ENCODE data around the gene ESR2. TPM values are rescaled to one million over a fixed set of nuclear protein-coding genes. Genes with fewer than 3 reads are reported as not detected.

ESR2 gene
- total RNA-seq, 2 experiments from 2014 or later = 0.16 TPM; not detected in 1

- CTCF ChIA-PET = interaction anchor here (1.1 to 2.6 kb wide), 3 partner anchors 90 to 100 kb away, joined by 3 to 11 read pairs (median 7); partner anchors contain the start of gene ESR2
- Mint-ChIP-seq H3K27me3 (ENCODE audit: low read depth) (no peaks in the 10 kb centered on the region), H3K27ac (no peak overlapping the region), H3K4me3 (no peak overlapping the region), H3K4me1 (ENCODE audit: low read depth) (peaks cover 1% of the 10 kb centered on the region), H3K9me3 (ENCODE audit: insufficient read depth) (no peaks in the 10 kb centered on the region), H3K36me3 (ENCODE audit: low read depth) (peaks cover 38% of the 10 kb centered on the region)
- POLR2A ChIA-PET = interaction anchor here (1.0 kb wide), 1 partner anchor 32 kb away, joined by 3 read pairs; no protein-coding TSS in a partner anchor
- no peak for DNase-seq
- no peak for ATAC-seq
Measured at GRCh38 chr14:64203366-64204006, 90.7 kb downstream of the ESR2 start.

- H3K36me3 Mint-ChIP-seq (ENCODE audit: low read depth) = peaks cover 32% of the 10 kb centered on the region
- H3K27me3 Mint-ChIP-seq (ENCODE audit: low read depth) = no peaks in the 10 kb centered on the region
- H3K9me3 Mint-ChIP-seq (ENCODE audit: insufficient read depth) = no peaks in the 10 kb centered on the region
- DNase-seq (no peak), ATAC-seq (no peak)
- peaks cover 1% of the 10 kb centered on the region for H3K4me1 Mint-ChIP-seq (ENCODE audit: low read depth)
- H3K4me3 Mint-ChIP-seq = no peak overlapping the region
- CTCF ChIA-PET = interaction anchor here (1.1 to 2.6 kb wide), 3 partner anchors 91 to 101 kb away, joined by 3 to 11 read pairs (median 7); partner anchors contain the start of gene ESR2
- H3K27ac Mint-ChIP-seq = no peak overlapping the region
- POLR2A ChIA-PET = no interaction called here
Measured at GRCh38 chr14:64202716-64203115, 91.5 kb downstream of the ESR2 start.

- Mint-ChIP-seq H3K36me3 (ENCODE audit: low read depth) (peaks cover 36% of the 10 kb centered on the region), H3K9me3 (ENCODE audit: insufficient read depth) (no peaks in the 10 kb centered on the region), H3K27ac (no peak overlapping the region), H3K4me3 (no peak overlapping the region), H3K4me1 (ENCODE audit: low read depth) (peaks cover 1% of the 10 kb centered on the region), H3K27me3 (ENCODE audit: low read depth) (no peaks in the 10 kb centered on the region)
- ChIA-PET POLR2A (interaction anchor here (0.6 kb wide), 1 partner anchor 630 kb away, joined by 3 read pairs; no protein-coding TSS in a partner anchor), CTCF (interaction anchor here (1.4 to 2.6 kb wide), 2 partner anchors 93 to 101 kb away, joined by 7 to 11 read pairs; partner anchors contain the start of gene ESR2)
- ATAC-seq (no peak), DNase-seq (no peak)
Measured at GRCh38 chr14:64201921-64202545, 92.1 kb downstream of the ESR2 start.

GRCh38 chr14:64201296-64201695, 92.9 kb downstream of the ESR2 start:
- ATAC-seq (no peak), DNase-seq (no peak)
- ChIA-PET CTCF (interaction anchor here (2.6 kb wide), 1 partner anchor 102 kb away, joined by 11 read pairs; no protein-coding TSS in a partner anchor), POLR2A (no interaction called here)
- H3K9me3 Mint-ChIP-seq (ENCODE audit: insufficient read depth) = no peaks in the 10 kb centered on the region
- peaks cover 2% of the 10 kb centered on the region for H3K4me1 Mint-ChIP-seq (ENCODE audit: low read depth)
- no peaks in the 10 kb centered on the region for H3K27me3 Mint-ChIP-seq (ENCODE audit: low read depth)
- no peak overlapping the region for H3K27ac Mint-ChIP-seq
- H3K36me3 Mint-ChIP-seq (ENCODE audit: low read depth) = peaks cover 36% of the 10 kb centered on the region
- H3K4me3 Mint-ChIP-seq = no peak overlapping the region

GRCh38 chr14:64200170-64200569, 94.0 kb downstream of the ESR2 start:
- peaks cover 5% of the 10 kb centered on the region for H3K4me1 Mint-ChIP-seq (ENCODE audit: low read depth)
- peaks cover 35% of the 10 kb centered on the region for H3K36me3 Mint-ChIP-seq (ENCODE audit: low read depth)
- H3K9me3 Mint-ChIP-seq (ENCODE audit: insufficient read depth) = no peaks in the 10 kb centered on the region
- H3K4me3 Mint-ChIP-seq = no peak overlapping the region
- DNase-seq (no peak), ATAC-seq (no peak)
- ChIA-PET POLR2A (interaction anchor here (0.6 to 0.8 kb wide), 2 partner anchors 9 to 91 kb away, joined by 3 to 4 read pairs; no protein-coding TSS in a partner anchor), CTCF (no interaction called here)
- H3K27ac Mint-ChIP-seq = no peak overlapping the region
- no peaks in the 10 kb centered on the region for H3K27me3 Mint-ChIP-seq (ENCODE audit: low read depth)

GRCh38 chr14:64198486-64198885, 95.7 kb downstream of the ESR2 start:
- Mint-ChIP-seq H3K9me3 (ENCODE audit: insufficient read depth) (no peaks in the 10 kb centered on the region), H3K4me3 (no peak overlapping the region), H3K36me3 (ENCODE audit: low read depth) (peaks cover 38% of the 10 kb centered on the region), H3K27me3 (ENCODE audit: low read depth) (no peaks in the 10 kb centered on the region), H3K4me1 (ENCODE audit: low read depth) (peaks cover 18% of the 10 kb centered on the region), H3K27ac (no peak overlapping the region)
- no peak for ATAC-seq
- POLR2A ChIA-PET = no interaction called here
- CTCF ChIA-PET = interaction anchor here (1.6 kb wide), 1 partner anchor 11 kb away, joined by 5 read pairs; no protein-coding TSS in a partner anchor
- DNase-seq = no peak

- DNase-seq (no peak), ATAC-seq (no peak)
- Mint-ChIP-seq H3K4me3 (no peak overlapping the region), H3K36me3 (ENCODE audit: low read depth) (peaks cover 38% of the 10 kb centered on the region), H3K27ac (no peak overlapping the region), H3K9me3 (ENCODE audit: insufficient read depth) (no peaks in the 10 kb centered on the region), H3K4me1 (ENCODE audit: low read depth) (peaks cover 18% of the 10 kb centered on the region), H3K27me3 (ENCODE audit: low read depth) (no peaks in the 10 kb centered on the region)
- ChIA-PET CTCF (no interaction called here), POLR2A (no interaction called here)
Measured at GRCh38 chr14:64197996-64198395, 96.2 kb downstream of the ESR2 start.

GRCh38 chr14:64196814-64197411, 97.3 kb downstream of the ESR2 start:
- ATAC-seq = no peak
- CTCF ChIA-PET = no interaction called here
- H3K36me3 Mint-ChIP-seq (ENCODE audit: low read depth) = peaks cover 43% of the 10 kb centered on the region
- H3K27me3 Mint-ChIP-seq (ENCODE audit: low read depth) = no peaks in the 10 kb centered on the region
- H3K27ac Mint-ChIP-seq = no peak overlapping the region
- POLR2A ChIA-PET = no interaction called here
- no peak overlapping the region for H3K4me3 Mint-ChIP-seq
- no peaks in the 10 kb centered on the region for H3K9me3 Mint-ChIP-seq (ENCODE audit: insufficient read depth)
- DNase-seq = no peak
- peaks cover 18% of the 10 kb centered on the region for H3K4me1 Mint-ChIP-seq (ENCODE audit: low read depth)

GRCh38 chr14:64196056-64196455, 98.1 kb downstream of the ESR2 start:
- DNase-seq = no peak
- H3K27ac Mint-ChIP-seq = no peak overlapping the region
- no peak for ATAC-seq
- H3K36me3 Mint-ChIP-seq (ENCODE audit: low read depth) = peaks cover 51% of the 10 kb centered on the region
- H3K4me3 Mint-ChIP-seq = no peak overlapping the region
- H3K4me1 Mint-ChIP-seq (ENCODE audit: low read depth) = peaks cover 18% of the 10 kb centered on the region
- ChIA-PET CTCF (interaction anchor here (1.4 to 1.5 kb wide), 2 partner anchors 9 to 108 kb away, joined by 3 to 4 read pairs; no protein-coding TSS in a partner anchor), POLR2A (no interaction called here)
- no peaks in the 10 kb centered on the region for H3K9me3 Mint-ChIP-seq (ENCODE audit: insufficient read depth)
- H3K27me3 Mint-ChIP-seq (ENCODE audit: low read depth) = no peaks in the 10 kb centered on the region

GRCh38 chr14:64195199-64195598, 99.0 kb downstream of the ESR2 start:
- no peak overlapping the region for H3K27ac Mint-ChIP-seq
- H3K9me3 Mint-ChIP-seq (ENCODE audit: insufficient read depth) = no peaks in the 10 kb centered on the region
- ChIA-PET CTCF (interaction anchor here (1.4 to 1.5 kb wide), 2 partner anchors 9 to 109 kb away, joined by 3 to 4 read pairs; no protein-coding TSS in a partner anchor), POLR2A (no interaction called here)
- H3K36me3 Mint-ChIP-seq (ENCODE audit: low read depth) = peaks cover 56% of the 10 kb centered on the region
- DNase-seq (no peak), ATAC-seq (no peak)
- peaks cover 17% of the 10 kb centered on the region for H3K4me1 Mint-ChIP-seq (ENCODE audit: low read depth)
- no peaks in the 10 kb centered on the region for H3K27me3 Mint-ChIP-seq (ENCODE audit: low read depth)
- H3K4me3 Mint-ChIP-seq = no peak overlapping the region

- POLR2A ChIA-PET = no interaction called here
- Mint-ChIP-seq H3K36me3 (ENCODE audit: low read depth) (peaks cover 63% of the 10 kb centered on the region), H3K4me3 (no peak overlapping the region), H3K4me1 (ENCODE audit: low read depth) (peaks cover 17% of the 10 kb centered on the region), H3K27me3 (ENCODE audit: low read depth) (no peaks in the 10 kb centered on the region), H3K27ac (peak overlapping the region; percentile 11), H3K9me3 (ENCODE audit: insufficient read depth) (no peaks in the 10 kb centered on the region)
- CTCF ChIA-PET = no interaction called here
- no peak for DNase-seq
- ATAC-seq = no peak
Measured at GRCh38 chr14:64194404-64194803, 99.8 kb downstream of the ESR2 start.

- Mint-ChIP-seq H3K36me3 (ENCODE audit: low read depth) (peaks cover 60% of the 10 kb centered on the region), H3K9me3 (ENCODE audit: insufficient read depth) (no peaks in the 10 kb centered on the region), H3K4me1 (ENCODE audit: low read depth) (peaks cover 17% of the 10 kb centered on the region), H3K27ac (no peak overlapping the region), H3K4me3 (no peak overlapping the region), H3K27me3 (ENCODE audit: low read depth) (no peaks in the 10 kb centered on the region)
- ATAC-seq (no peak), DNase-seq (no peak)
- ChIA-PET POLR2A (no interaction called here), CTCF (no interaction called here)
Measured at GRCh38 chr14:64193821-64194220, 100.3 kb downstream of the ESR2 start.

Data from activated CD8-positive, alpha-beta T cell treated with anti-CD3 and anti-CD28 coated beads, Interleukin-2, amount 10 ng/mL, durations not matched to agents 7 days and 5 days (primary cell).